ENCODE data around the gene MYOD1.

Gene MYOD1

DNA sequence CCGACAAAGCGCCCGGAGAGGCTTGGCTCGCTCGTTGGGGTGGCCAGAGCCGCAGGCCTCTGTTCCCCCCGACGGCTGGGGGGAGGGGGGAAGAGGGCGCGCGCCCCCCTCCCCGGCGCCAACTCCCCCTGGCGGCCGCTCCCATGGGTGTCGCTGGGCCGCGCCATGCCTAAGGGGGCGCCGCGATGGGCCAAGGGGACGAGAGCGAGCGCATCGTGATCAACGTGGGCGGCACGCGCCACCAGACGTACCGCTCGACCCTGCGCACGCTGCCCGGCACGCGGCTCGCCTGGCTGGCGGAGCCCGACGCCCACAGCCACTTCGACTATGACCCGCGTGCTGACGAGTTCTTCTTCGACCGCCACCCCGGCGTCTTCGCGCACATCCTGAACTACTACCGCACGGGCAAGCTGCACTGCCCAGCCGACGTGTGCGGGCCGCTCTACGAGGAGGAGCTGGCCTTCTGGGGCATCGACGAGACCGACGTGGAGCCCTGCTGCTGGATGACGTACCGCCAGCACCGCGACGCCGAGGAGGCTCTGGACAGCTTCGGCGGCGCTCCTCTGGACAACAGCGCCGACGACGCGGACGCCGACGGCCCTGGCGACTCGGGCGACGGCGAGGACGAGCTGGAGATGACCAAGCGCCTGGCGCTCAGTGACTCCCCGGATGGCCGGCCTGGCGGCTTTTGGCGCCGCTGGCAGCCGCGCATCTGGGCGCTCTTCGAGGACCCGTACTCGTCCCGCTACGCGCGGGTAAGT, 16.6 kb downstream of the MYOD1 start:
- Histone ChIP-seq H3K9me2 (ENCODE audit: low read depth, low read length) (no peaks in the 10 kb centered on the region), H3K27me3 (ENCODE audit: insufficient read depth, low read length) (no peaks in the 10 kb centered on the region), H3K36me3 (ENCODE audit: insufficient read depth, low read length) (no peaks in the 10 kb centered on the region), H3K4me2 (ENCODE audit: low read length) (no peak overlapping the region), H4K20me1 (ENCODE audit: insufficient read depth, low read length) (no peaks in the 10 kb centered on the region), H3K27ac (ENCODE audit: low read depth, low read length, poor library complexity, severe bottlenecking) (no peak overlapping the region), H3K9ac (ENCODE audit: low read length) (no peak overlapping the region), H3F3A (ENCODE audit: insufficient read depth, low read length) (no peaks in the 10 kb centered on the region), H3K9me3 (ENCODE audit: low read length) (no peaks in the 10 kb centered on the region), H3K79me2 (ENCODE audit: insufficient read depth, low read length) (no peaks in the 10 kb centered on the region), H2AFZ (ENCODE audit: low read length) (no peak overlapping the region), H3K4me3 (ENCODE audit: low read depth, low read length, poor library complexity, severe bottlenecking) (no peak overlapping the region), H3K4me1 (ENCODE audit: insufficient read depth, low read length, severe bottlenecking) (peaks cover 4% of the 10 kb centered on the region)
- TF ChIP-seq, protein P1, sequence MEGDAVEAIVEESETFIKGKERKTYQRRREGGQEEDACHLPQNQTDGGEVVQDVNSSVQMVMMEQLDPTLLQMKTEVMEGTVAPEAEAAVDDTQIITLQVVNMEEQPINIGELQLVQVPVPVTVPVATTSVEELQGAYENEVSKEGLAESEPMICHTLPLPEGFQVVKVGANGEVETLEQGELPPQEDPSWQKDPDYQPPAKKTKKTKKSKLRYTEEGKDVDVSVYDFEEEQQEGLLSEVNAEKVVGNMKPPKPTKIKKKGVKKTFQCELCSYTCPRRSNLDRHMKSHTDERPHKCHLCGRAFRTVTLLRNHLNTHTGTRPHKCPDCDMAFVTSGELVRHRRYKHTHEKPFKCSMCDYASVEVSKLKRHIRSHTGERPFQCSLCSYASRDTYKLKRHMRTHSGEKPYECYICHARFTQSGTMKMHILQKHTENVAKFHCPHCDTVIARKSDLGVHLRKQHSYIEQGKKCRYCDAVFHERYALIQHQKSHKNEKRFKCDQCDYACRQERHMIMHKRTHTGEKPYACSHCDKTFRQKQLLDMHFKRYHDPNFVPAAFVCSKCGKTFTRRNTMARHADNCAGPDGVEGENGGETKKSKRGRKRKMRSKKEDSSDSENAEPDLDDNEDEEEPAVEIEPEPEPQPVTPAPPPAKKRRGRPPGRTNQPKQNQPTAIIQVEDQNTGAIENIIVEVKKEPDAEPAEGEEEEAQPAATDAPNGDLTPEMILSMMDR (IDR thresholded peaks at IDR 0.05; ENCODE audit: low read length): no peak
- no peak for TF ChIP-seq EZH2 (IDR thresholded peaks at IDR 0.05; ENCODE audit: borderline replicate concordance, low read length)

- no peak overlapping the region for H3K4me3 ChIP-seq (ENCODE audit: low read depth, low read length, poor library complexity, severe bottlenecking)
- H3K36me3 ChIP-seq (ENCODE audit: insufficient read depth, low read length): no peaks in the 10 kb centered on the region
- no peak overlapping the region for H3K27ac ChIP-seq (ENCODE audit: low read depth, low read length, poor library complexity, severe bottlenecking)
- H4K20me1 ChIP-seq (ENCODE audit: insufficient read depth, low read length): no peaks in the 10 kb centered on the region
- no peaks in the 10 kb centered on the region for H3F3A ChIP-seq (ENCODE audit: insufficient read depth, low read length)
- peaks cover 4% of the 10 kb centered on the region for H3K4me1 ChIP-seq (ENCODE audit: insufficient read depth, low read length, severe bottlenecking)
- H2AFZ ChIP-seq (ENCODE audit: low read length): no peak overlapping the region
- no peaks in the 10 kb centered on the region for H3K9me3 ChIP-seq (ENCODE audit: low read length)
- H3K9ac ChIP-seq (ENCODE audit: low read length): no peak overlapping the region
- TF ChIP-seq EZH2 (IDR thresholded peaks at IDR 0.05; ENCODE audit: borderline replicate concordance, low read length): no peak
- TF ChIP-seq, protein P1 (IDR thresholded peaks at IDR 0.05; ENCODE audit: low read length): no peak
- no peaks in the 10 kb centered on the region for H3K9me2 ChIP-seq (ENCODE audit: low read depth, low read length)
- no peaks in the 10 kb centered on the region for H3K79me2 ChIP-seq (ENCODE audit: insufficient read depth, low read length)
- H3K27me3 ChIP-seq (ENCODE audit: insufficient read depth, low read length): no peaks in the 10 kb centered on the region
- no peak overlapping the region for H3K4me2 ChIP-seq (ENCODE audit: low read length)
Observed at GRCh38 chr11:17736579-17736893, 17.2 kb downstream of the MYOD1 start.

- H3K4me3 ChIP-seq (ENCODE audit: low read depth, low read length, poor library complexity, severe bottlenecking): no peak overlapping the region
- TF ChIP-seq EZH2 (IDR thresholded peaks at IDR 0.05; ENCODE audit: borderline replicate concordance, low read length): no peak
- TF ChIP-seq, protein P1 (IDR thresholded peaks at IDR 0.05; ENCODE audit: low read length): no peak
- no peaks in the 10 kb centered on the region for H3K27me3 ChIP-seq (ENCODE audit: insufficient read depth, low read length)
- no peaks in the 10 kb centered on the region for H3K79me2 ChIP-seq (ENCODE audit: insufficient read depth, low read length)
- H3K4me1 ChIP-seq (ENCODE audit: insufficient read depth, low read length, severe bottlenecking): peaks cover 4% of the 10 kb centered on the region
- no peaks in the 10 kb centered on the region for H3K9me3 ChIP-seq (ENCODE audit: low read length)
- no peak overlapping the region for H3K9ac ChIP-seq (ENCODE audit: low read length)
- H3K4me2 ChIP-seq (ENCODE audit: low read length): no peak overlapping the region
- no peaks in the 10 kb centered on the region for H3K36me3 ChIP-seq (ENCODE audit: insufficient read depth, low read length)
- no peak overlapping the region for H2AFZ ChIP-seq (ENCODE audit: low read length)
- H4K20me1 ChIP-seq (ENCODE audit: insufficient read depth, low read length): no peaks in the 10 kb centered on the region
- no peaks in the 10 kb centered on the region for H3K9me2 ChIP-seq (ENCODE audit: low read depth, low read length)
- no peaks in the 10 kb centered on the region for H3F3A ChIP-seq (ENCODE audit: insufficient read depth, low read length)
- H3K27ac ChIP-seq (ENCODE audit: low read depth, low read length, poor library complexity, severe bottlenecking): no peak overlapping the region
Observed at GRCh38 chr11:17736930-17737817, 17.8 kb downstream of the MYOD1 start.

Data from OCI-LY1 (cell line).